Inflammatory macrophage (primary cell): ENCODE measurements around the gene PTPRB.

Experiments used
- DNase-seq, 2 donors: peaks; one replicate each; pipeline ENCODE4 v3.0.0-alpha.2; 2020 to 2022
- total RNA-seq, 18 experiments: gene quantifications; one replicate each; lab custom pipeline; 2026; ENCODE audit warnings: mixed read lengths in 6 of 18, inconsistent platforms in 2 of 18; lab: John Stamatoyannopoulos, UW

PTPRB gene
- total RNA-seq, result 0 to 0.80 (median 0.08) reads per million in 18 experiments

GRCh38 chr12:70637303-70638085 is at the start of gene PTPRB:
TSS of gene PTPRB (minus strand) at chr12:70637429. CDS start at chr12:70637395, 34 bp downstream.
- no peak for DNase-seq

GRCh38 chr12:70686907-70687306 is 49.7 kb upstream of the PTPRB start:
- no peak for DNase-seq

- no peak for DNase-seq
These were observed 49.1 kb upstream of the PTPRB start for GRCh38 chr12:70686299-70686698.

GRCh38 chr12:70683976-70684375 is 46.7 kb upstream of the PTPRB start:
- no peak for DNase-seq

- DNase-seq, result no peak
These were observed 34.5 kb upstream of the PTPRB start for GRCh38 chr12:70671698-70672097.

GRCh38 chr12:70670948-70671347 is 33.7 kb upstream of the PTPRB start:
- DNase-seq, result no peak

GRCh38 chr12:70667253-70667652 is 30.0 kb upstream of the PTPRB start:
- no peak for DNase-seq

- no peak for DNase-seq
These were observed 29.1 kb upstream of the PTPRB start for GRCh38 chr12:70666364-70666763.

GRCh38 chr12:70664465-70664881 is 27.2 kb upstream of the PTPRB start:
- no peak for DNase-seq

- DNase-seq, result no peak
These were observed 26.6 kb upstream of the PTPRB start for GRCh38 chr12:70663838-70664237.

GRCh38 chr12:70661466-70662161 is 24.4 kb upstream of the PTPRB start:
- no peak for DNase-seq

- DNase-seq, result peak in 1 of 2 donors; percentile 12
These were observed 23.5 kb upstream of the PTPRB start for GRCh38 chr12:70660620-70661219.

GRCh38 chr12:70660002-70660604 is 22.9 kb upstream of the PTPRB start:
- DNase-seq, result no peak

- DNase-seq, result no peak
These were observed 21.9 kb upstream of the PTPRB start for GRCh38 chr12:70659077-70659606.

- DNase-seq, result no peak
These were observed 20.5 kb upstream of the PTPRB start for GRCh38 chr12:70657616-70658286.

GRCh38 chr12:70652451-70652850 is 15.2 kb upstream of the PTPRB start:
- DNase-seq, result no peak

GRCh38 chr12:70648831-70649230 is 11.6 kb upstream of the PTPRB start:
- DNase-seq, result no peak

- DNase-seq, result no peak
These were observed 11.0 kb upstream of the PTPRB start for GRCh38 chr12:70648191-70648590.

- no peak for DNase-seq
These were observed 9.6 kb upstream of the PTPRB start for GRCh38 chr12:70646850-70647249.

- DNase-seq, result no peak
These were observed 8.5 kb upstream of the PTPRB start for GRCh38 chr12:70645494-70646317.

- no peak for DNase-seq
These were observed 7.6 kb upstream of the PTPRB start for GRCh38 chr12:70644861-70645260.
